Smooth muscle cell of the brain vasculature (primary cell): ENCODE results near the gene PGAP1.
"Not testable (repeated sequence)": the region's sequence is repeated elsewhere in the genome, so short reads cannot be mapped to it uniquely, and the experiment has no call there.

ENCODE experiments used
- DNase-seq: peaks from one replicate; pipeline ENCODE4 v3.0.0-alpha.2; 2012; ENCODE audit warnings: low read depth, low spot score

Gene PGAP1

DNA sequence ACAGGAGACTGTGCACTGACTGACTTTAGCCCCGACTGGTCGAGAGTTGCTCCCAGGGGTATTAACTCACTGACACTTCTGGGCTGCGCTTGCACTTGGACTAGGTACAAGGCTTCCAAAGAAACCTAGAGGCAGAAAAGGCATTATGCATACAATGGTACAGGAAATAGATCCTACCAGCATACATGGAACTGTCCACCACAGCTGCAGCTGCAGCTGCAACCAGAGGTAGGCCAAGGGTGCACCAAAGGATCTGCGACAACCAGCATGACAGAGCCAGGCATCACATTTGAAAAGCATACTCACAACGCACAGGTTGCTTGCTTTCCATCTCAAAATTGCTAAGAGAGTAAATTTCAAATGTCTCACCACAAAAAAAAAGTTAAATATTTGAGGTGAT is 22.6 kb upstream of the PGAP1 start:
- DNase-seq, result no peak

DNA sequence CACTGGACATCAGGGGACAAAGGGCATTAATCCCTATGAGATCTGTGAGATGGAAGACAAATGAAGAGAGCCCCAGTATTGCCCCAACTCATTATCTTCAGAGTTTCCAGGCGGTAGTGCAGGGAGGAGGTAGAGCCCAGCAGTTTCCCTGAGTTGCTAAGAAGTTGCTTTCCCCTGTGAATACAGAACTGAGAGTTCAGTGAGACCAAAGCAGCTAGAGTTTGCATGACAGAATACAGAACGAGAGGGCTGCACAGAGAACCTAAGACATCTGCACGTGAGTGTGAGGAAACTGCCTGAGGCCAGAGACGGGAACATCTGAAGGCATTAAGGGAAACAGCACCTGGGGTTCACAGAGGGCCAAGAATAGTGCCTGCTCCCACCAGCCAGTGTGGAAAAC is 18.1 kb upstream of the PGAP1 start:
- no peak for DNase-seq

DNA sequence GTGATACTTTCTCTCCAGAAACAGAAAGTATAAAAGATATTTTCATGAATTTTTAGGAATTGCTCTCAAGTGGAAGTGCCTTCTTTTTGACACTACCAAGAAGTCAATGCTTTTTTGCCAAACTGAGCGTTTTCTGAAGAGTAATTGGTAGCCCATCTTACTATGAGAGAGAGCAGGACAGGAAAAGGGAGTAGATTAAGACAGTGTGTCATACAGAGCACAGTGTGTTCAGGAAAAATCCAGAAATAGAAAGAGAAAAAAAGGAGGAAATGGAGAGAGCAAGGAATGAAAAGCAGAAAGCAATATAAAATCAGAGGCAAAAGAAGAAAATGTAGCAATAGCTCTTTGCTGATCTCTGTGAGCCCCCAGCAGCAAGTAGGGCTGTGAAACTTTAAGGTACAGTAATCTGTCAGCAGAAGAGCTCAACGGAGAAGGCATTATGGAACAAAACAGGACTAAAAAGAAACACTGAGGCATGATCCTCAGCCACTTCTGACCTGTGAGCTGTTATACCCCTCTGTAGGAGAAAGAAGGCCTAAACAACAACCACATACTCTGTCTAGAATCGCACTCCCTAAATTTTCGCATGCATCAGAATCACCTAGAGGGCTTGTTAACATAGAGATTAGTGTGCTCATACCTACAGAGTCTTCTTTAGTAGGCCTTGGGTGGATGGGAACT is 15.0 kb upstream of the PGAP1 start:
- no peak for DNase-seq

DNA sequence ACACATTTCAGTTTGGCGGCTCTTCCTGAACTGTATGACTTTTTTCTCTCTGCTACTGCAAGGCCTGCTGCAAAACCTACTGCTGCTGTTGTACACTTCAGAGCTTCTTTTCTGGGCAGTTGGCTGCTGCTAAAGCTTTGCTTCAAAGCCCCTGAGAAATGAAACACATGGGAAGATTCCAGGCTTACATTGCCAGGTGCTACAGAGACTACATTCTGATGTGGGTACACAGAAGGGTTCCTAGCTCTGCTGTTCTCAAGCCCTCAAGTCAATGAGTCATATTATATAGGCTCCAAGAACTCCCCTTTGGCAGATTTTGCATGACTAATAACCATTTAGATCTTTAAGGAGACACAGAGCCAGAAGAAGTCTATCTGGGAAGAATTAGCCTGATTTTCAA is 12.9 kb upstream of the PGAP1 start:
- DNase-seq, result no peak

DNA sequence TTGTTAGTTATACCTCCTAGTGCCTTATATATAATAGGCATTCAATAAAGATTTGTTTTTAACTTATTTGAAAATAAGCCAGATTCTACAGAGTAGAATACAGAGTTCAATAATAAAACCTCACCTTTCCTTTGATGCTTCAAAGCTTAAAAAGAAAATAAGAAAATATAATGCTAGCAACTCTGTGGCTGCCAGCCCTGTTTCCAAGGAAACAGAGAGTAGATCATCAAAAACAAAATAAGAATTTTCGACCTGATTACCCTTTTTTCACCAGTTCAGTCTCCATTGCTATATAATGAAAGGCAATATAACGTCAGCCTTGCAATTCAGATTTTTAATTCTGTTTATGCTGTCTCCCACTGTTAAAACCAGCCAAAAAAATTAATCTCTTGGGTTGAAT is 8.9 kb upstream of the PGAP1 start:
- no peak for DNase-seq

DNA sequence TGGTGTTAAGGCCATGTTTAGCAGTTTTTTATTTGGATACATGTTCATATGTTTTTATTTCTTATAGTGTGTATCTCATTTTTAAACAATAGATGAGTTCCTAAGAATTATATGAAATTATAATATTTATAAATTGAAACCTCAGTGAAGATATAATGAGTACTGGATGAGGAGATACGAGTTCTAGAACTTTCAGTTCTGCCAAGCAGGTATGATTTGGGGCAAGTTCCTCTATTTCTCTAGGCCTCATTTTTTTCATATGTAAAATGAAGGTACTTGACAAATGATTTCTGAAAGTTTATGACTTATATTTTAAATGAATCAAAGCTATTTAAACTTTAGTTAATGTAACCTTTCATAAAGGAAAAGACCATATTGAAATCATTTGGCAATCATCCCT is 8.2 kb upstream of the PGAP1 start:
- DNase-seq, result no peak

DNA sequence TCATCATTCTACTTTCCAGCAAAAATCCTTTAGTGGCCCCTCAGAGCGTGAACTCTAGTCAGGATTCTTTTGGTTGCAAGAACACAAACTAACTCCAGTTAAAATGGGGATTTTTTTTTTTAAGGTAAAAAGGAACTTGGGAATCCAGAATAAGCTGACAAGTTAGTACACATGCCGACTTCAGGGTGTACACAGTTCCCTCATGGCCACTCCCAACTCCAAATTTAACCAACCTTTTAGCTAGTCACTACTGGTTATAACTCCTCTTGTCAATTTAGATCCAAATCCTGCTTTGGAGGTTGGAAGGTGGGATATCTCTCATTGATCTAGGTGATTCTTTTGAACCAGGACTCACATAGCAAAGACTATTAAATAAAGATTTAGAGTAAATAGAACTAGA is 5.0 kb upstream of the PGAP1 start:
- no peak for DNase-seq

DNA sequence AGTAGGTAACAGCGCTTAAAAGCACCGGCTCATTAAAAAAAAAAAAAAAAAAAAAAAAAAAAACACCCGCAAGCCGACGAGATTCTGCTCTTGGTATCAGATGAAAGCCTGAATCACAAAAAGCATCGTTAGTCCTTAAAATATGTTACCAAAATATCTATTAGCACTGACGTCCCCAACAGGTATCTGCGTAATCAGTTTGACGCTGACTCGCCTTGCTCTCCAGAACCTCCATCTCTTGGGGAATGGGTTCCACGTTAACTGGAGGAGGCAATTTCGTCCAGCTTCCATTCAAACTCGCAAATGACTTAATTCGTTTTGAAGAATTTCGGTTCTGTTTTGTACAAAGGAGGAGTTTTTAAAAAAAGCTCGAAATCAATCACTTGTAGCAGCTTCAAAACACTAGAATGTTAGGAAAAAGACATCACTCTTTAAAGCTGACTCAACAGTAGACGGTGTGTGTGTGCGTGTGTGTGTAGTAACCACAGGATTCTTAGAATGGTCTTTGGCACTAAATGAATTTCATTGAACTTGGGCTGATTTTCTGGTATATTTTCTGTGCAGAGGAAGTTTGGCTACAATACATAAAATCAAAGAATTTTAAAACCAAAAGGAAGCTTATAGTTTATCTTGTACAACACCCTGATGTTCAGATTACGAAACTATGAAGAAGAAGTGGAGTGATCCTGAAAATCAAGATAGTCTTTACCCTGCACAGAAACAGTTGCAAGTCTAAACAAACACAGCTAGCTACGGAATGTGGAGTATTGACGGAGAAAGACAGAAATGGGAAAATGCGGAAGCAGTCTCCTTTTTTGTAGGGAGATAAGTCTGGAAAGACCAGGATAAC is 1.1 kb upstream of the PGAP1 start:
- DNase-seq, result no peak

DNA sequence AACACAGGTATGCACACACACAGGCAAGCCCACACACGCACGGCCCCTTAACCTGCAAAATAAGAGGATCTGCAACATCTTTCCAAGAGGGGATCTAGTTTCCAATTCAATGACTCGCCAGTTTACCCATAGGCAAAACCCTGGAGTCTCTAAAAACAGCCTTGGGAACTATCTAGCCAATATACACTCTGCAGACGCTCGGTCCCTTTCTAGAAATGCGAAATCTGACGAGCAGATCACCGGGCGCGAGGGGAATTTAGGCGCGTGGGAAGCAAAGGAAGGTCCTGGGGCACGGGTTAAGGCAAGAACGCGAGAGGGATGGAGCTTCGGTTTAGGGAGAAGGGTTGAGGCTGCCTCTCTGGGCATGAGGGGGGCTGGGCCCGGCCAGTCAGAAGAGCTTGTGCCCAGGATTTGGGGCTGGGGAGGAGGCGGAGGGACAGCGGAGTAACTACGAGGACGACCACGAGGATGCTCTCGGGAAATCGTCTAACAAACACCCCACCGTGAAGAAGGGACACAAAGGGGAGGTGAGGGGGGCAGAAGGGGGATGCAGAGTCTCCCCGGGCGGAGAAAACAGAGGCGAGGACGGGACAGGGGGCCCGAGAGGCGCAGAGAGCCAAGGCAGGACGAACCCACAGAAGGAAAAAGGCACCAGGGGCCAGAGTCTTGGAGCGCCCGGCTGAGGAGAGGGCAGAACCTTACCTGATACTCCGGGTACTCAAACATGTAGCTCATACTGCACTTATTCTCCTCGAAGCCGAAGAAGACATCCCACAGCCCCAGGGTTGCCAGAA is 542 bp downstream of the PGAP1 start:
- no peak for DNase-seq

DNA sequence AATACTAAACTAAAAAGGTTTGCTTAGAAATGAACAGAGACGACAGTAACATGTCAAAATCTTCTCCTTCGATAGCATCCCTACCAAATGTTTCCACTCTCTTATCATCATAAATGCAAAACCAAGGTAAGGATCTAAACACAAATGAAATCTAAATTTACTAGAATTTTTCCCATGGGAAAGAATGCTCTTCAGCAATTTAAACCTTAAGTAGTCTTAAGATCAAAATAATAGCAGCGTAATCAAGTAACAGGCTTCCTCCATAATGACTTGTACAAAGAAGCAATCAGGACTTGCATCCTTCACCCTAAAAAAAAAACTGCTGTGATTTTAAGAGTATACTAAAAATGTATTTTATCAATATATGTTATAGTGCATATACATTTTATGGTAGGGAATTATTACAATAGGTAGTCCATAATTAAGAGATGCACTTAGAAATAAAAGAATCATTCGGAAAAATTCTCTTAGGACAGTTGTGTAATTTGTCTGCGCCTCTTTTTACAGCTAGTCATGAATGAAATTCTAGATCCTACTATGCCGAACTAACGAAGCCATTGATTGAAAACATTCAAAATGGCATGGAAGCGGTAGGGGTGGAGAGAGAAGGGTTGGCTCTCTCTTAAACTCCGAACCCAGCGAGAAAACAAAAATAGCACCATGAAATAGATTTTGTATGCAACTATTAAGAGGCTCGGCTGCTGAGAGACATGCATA is 1.3 kb downstream of the PGAP1 start:
- no peak for DNase-seq

DNA sequence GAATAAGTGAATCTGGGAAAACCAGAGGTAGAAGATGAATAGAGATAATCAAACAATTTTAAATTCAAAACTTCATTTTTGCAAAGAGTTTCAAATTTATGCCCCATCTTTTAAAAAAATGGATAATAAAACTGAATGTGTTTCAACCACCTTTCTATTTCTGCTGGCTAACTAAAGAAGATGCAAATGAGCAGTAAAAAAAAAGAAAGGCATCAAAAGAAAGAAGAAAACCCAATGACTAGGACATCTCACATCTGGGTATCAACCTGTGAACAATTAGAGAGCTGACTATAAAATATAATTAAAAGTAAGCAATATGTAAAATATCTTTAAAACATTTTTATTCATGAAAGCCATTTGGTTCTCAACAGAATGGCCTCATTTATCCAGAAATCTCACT is 2.5 kb downstream of the PGAP1 start:
- DNase-seq, result no peak

DNA sequence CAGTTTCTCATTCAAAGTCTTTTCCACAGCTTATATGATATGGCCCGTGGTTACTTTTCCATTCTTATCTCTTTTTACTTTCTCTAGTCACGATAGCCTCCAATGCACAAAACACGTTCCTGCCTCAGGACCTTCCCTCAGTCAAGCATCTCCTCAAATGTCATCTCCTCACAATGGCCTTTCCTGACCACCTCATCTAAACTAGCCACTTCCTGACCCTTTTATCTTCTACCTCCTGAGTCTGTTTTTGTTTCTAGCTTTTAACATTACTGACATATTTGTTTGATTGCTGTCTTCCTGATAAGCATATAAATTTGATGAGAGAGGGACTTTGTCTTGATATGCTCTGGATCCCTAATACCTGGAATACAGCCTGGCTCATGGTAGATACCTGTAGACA is 7.6 kb downstream of the PGAP1 start:
- no peak for DNase-seq

DNA sequence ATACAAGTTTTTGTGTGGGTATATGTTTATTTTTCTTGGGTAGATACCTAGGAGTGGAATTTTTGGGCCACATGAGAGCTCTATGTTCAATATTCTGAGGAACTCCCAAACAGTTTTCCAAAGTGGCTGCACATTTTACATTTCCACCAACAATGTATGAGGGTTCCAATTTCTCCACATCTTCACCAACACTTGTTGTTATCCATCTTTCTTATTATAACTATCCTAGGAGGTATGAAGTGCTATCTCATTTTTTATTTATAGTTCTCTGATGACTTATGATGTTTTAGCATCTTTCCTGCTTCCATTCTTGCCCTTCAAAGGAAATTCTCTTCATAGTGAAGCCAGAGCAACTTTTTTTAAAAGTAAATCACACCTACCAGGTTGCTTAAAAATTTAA is 8.7 kb downstream of the PGAP1 start:
- no peak for DNase-seq

DNA sequence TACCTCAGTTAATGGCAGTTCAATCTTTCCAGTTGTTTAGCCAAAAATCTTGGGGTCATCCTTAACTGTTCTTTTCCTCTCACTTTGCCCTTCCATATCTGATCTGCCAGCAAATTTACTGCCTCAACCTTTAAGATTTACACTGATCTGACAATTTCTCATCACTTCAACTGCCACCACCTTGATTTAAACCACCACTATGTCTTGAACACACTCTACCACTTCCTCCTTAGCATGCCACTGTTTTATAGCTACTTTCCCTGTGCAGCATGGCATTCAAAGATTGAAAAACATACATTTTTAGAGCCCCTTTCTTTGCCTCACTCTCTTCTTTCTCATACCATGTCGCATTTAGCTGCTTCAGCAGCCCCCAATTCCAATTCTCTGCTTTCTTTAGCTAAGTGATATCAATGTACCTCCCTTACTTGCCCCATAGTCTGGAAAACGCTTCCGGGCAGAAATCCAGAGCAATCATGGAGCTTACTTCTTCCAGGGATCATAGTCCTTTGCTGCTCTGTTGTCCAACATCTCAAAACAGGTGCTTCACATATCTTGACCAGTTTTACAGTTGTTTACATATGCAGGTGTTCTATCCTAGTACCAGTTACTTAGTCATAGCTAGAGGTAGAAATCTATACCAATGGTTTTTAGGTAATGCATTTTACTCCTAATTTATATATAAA is 10.9 kb downstream of the PGAP1 start:
- DNase-seq, result no peak

DNA sequence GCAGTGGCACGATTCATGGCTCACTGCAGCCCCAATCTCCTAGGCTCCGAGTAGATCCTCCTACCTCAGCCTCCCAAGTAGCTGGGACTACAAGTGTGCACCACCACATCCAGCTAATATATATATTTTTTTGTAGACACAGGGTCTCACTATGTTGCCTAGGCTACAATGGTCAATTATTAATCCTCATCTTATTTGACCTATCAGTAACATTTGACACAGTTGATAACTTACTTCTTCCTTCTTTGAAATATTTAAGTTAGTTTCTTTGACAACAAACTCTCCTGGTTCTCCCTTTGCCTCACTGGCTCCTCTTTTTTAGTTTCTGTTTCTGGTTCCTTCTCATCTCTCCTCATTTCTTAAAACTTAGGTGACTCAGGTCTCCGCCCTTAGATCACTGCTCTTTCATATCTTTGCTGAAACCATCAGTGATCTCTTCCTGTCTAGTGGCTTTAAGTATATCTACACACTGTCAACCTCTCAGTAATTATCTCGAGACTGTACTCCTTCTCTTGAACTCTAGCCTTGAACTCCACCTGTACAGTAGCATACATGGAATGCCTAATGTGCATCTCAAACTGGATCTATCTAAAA is 11.5 kb downstream of the PGAP1 start:
- DNase-seq, result no peak

DNA sequence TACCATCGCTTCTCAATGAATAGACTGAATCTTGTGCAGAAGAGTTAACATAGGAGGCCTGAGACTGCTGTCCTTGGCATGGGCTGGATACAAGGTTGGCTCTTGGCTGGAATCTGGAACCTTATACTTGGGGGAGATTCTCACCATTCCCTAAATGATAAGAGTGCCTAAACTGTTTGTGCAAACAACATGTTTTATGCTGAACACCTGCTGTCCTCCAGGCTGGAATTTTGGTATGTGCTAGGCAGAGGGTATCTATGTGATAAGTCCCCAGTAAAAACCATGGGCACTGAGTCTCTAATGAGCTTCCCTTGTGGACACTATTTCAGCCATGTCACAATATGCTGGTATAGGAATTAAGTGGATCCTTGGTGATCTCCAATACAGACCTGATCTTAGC is 12.8 kb downstream of the PGAP1 start:
- no peak for DNase-seq

DNA sequence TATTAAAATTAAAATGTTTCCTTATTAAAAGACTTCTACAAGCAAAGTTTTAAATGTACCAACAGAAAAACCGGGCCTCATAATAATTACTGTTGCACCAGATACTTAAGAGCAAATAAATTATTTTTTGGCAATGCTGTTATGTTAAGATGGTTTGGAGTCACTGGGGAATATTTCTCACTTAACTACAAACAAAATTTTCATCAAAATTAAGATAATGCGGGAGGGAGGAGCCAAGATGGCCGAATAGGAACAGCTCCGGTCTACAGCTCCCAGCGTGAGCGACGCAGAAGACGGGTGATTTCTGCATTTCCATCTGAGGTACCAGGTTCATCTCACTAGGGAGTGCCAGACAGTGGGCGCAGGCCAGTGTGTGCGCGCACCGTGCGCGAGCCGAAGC is 21.1 kb downstream of the PGAP1 start:
- DNase-seq, result not testable (repeated sequence)

DNA sequence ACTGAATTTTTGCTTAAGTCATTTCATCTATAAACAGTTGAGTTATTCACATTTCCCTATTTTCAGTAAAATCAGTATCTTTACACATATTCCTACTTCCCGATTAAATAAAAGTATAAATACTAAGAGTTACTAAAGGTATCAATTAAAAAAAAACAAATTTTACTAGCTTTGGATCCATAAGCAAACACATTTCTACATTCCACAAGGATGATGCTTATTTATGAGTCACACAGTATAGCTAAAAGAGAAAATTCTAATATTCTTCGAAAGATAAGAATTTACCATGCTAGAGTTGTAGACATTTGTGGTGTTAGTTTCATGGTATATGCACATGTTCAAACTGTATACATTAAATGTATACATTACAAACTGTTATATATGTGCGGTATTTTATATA is 23.7 kb downstream of the PGAP1 start:
- no peak for DNase-seq

DNA sequence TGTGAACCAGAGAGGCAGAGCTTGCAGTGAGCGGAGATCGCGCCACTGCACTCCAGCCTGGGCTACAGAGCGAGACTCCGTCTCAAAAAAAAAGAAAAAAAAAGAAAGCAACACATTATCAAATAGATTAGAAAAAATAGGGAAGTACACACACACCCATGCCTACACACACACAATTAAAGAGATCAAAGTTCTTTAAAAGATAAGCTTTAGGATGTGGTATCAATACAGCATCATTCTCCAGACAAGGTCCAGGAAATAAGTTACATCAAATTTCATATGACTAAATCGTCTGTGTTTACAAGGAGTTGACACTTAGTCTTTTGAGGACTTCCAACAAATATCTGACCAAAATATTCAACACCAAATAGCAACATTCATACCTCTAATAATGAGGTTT is 25.7 kb downstream of the PGAP1 start:
- no peak for DNase-seq

DNA sequence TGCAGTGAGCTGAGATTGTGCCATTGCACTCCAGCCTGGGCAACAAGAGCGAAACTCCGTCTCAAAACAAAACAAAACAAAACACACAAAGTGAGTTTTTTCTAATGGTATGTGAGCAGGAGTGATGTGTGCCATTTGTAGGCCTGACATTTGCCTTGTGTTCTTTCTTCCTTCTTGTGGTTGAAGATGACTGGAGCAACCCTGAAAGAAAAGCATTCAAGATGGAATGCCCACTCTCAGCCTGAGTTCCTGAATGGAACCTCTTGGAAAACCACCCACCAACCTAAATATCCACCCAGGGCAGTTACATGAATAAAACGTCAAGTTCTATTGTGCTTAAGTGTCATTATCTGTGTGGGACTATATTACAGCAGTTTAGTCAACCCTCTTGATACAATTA is 26.5 kb downstream of the PGAP1 start:
- DNase-seq, result no peak

DNA sequence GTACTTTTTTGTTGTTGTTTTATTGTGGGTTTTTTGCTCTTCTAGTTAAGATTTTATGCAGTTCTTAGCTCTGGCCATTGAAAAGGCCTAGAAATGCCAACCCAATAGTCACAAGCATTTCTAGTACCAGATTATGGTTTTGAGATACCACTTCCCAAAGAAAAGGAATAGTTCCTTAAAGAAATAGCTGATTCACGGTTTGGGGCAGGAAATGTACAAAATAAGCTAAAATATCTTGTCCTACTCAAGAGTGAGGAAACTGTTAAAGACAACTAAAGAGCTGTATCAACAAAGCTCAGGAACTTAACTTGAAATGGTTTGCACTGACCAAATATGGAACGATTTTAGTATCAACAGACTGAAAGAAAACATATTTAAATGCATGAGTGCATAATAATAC is 35.4 kb downstream of the PGAP1 start:
- DNase-seq, result no peak
